GM23248 (cell line): ENCODE results near the gene TCEAL3.

ENCODE experiments used
- EZH2 ChIP-seq: fragments of 200-600 bp; sonication (generic); IDR thresholded peaks from 2 replicates; pipeline ENCODE4 v1.6.1; 2018; ENCODE audit warnings: antibody characterized with exemption, mild to moderate bottlenecking; ENCODE audit not compliant: insufficient read depth, poor library complexity, severe bottlenecking
- EZH2phosphoT487 ChIP-seq: fragments of 200-600 bp; sonication (generic); IDR thresholded peaks from 2 replicates; pipeline ENCODE4 v1.6.1; 2018; ENCODE audit warnings: antibody characterized with exemption, moderate library complexity, mild to moderate bottlenecking, low read depth; ENCODE audit not compliant: insufficient read depth

- TF ChIP-seq EZH2 (no peak), EZH2phosphoT487 (no peak)
Observed at GRCh38 chrX:103565197-103565596, 42.6 kb upstream of the TCEAL3 start.
